NCI-H345 (cell line): ENCODE results near the gene PTPN22.

ENCODE experiments used
- DNase-seq: peaks from one replicate; lab custom pipeline; 2025; lab: John Stamatoyannopoulos, UW

The PTPN22 gene

DNA sequence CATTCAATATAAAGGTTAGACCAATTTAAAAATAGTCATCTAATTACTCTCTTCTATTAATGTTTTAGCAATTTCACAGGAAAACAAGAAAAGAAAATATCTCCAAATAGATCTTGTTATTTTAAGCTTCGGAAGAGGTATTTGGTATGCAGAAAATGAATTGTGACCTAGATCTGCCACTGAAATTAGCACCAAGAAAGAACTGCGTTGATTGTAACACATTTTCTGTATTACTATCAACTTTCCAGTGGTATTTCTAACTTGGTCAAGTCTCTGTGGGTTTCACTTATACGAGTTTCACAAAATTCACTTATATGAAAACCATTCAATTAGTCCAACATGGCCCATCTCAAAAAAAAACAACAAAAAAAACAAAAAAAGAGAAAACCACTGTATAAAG, 71.0 kb downstream of the PTPN22 start:
- no peak for DNase-seq

DNA sequence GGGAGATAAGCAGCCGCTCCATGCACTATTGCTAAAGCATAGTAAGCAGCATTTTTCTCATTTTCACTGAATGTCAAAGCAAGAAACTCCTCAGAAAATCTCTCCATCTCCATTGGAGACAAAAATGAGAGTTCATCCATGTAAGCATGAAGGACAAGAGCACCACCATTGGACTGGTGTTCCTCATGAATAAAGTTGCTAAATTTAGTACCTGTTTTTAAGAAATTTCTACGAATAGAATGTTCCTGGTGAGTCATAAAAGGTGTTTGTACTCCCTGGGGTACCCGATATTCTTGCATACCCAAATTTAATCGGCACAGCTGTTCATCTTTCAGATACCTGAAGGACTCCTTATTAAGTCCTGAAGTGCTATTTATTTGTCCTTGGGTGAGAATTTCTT, 74.0 kb downstream of the PTPN22 start:
- DNase-seq = no peak

DNA sequence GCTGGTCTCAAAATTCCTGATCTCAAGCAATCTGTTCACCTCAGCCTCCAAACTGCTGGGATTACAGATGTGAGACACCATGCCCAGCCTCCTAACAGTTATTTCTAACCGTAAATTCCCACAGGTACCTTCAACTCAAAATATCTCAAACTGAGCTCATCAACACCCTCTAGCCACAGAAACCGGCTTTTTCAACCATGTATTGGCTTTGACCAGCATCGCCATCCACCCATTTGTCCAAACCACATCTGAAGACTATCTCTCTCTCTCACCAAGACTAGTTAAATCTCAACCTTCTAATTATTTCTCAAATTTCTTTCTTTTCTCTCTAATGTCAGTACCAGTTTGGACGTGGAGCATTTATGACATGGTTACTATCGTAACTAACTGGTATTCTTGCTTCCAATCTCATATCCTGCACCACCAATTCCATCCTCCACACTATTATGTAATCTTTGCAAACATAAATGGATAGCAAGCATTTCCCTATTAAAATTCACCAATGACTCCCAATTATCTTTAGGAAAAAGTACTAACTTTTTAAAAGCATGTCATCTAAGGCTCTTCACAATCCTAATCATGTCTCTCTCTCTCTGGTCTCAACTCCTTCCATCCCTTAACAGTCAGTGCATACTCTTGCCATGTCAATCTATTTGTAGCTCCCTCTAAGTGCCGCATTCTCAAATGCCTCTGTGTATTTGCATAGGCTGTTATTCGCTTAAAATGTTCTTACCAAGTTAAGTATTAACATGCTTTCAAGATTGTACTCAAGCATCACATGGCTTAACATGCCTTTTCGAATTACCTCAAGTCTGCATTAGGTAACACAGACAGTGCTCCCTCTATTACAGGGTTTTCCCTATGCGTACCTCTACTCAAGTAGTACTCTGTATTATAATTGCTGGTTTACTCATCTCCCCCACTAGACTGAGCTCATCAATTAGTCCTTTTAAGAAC, 77.4 kb downstream of the PTPN22 start:
- DNase-seq = no peak

DNA sequence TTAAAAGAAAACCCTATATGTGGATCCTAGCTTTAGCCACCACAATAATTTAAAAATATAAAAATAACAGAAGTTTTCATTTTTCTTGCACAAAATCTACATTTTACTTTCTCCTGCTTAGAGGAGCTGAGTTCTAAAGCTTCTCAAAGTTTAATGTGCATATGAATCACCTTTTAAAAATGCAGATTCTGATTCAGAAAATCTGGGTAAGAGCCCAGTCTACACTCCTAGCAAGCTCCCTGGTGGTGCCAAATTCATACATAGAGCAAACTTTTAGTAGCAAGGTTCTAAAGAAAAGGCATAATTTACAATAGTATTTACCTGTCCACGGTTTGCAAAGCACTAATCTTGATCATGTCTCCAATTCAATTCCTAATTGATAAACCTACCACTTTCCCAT, 78.5 kb downstream of the PTPN22 start:
- DNase-seq = no peak

DNA sequence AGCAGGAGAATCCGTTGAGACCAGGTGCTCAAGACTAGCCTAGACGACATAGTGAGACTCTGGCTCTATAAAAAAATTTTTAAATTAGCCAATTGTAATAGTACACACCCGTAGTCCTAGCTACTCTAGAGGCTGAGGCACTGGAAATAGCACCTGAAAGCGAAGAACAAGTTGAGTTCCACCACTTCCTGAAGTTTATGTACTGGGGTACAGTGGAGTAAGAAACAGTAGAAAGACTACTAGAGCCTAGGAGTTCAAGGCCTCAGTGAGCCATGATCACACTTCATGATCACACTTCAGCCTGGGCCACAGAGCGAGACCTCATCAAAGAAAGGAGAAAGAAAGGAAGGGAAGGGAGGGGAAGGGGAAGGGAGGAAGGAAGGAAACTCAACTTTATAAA, 79.0 kb downstream of the PTPN22 start:
- DNase-seq = no peak

DNA sequence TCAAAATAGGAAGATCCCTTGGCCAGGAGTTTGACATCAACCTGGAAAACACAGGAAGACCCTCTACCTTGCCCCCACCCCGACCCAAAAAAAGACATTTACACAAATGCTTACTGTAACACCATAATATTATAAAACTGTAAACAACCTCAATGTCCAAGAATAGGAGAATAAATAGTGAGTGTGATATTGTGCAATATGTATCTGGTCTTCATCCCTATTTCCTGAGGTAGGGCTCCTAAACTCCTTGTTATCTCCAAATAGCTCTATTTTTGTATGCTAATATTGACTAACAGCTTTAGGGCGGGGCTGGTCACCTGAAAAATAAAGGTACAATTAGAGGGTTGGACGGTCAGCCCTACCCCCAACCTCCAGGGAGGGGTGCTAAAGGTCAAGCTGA, 82.7 kb downstream of the PTPN22 start:
- no peak for DNase-seq

DNA sequence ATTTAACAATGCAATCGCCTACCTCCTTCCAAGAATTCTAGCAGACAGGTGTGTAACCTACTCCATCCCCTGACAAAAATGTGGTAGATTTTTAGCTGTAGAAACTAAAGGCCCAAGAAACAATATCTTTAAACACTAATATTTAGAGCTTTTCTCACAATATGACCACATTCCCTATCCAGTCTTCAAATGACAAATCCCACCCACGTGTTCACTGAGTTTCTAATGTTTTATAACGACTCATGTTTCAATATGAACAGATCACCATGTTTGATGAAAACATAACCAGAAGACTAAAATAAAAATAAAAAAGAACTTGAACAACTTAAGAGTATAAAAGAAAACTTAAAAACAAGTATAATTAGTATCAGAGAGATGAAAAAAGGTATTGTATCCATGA, 83.8 kb downstream of the PTPN22 start:
- no peak for DNase-seq

DNA sequence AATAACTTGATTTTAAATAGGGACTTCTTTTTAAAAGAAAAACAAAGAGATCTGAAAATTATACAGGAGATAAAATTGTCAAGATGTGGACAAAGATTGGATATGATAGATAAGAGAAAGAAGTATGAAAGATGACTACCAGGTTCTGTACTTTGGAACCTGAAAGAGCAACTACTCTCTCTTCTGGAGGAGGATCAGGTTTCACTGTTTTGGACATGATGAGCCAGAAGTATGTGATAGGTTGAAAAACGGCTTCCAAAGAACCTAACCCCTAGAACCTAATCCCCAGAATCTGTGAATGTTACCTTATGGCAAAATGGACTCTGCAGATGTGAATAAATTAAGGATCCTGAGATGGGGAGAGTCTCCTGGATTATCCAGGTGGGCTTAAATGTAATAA, 85.4 kb downstream of the PTPN22 start:
- DNase-seq = no peak

DNA sequence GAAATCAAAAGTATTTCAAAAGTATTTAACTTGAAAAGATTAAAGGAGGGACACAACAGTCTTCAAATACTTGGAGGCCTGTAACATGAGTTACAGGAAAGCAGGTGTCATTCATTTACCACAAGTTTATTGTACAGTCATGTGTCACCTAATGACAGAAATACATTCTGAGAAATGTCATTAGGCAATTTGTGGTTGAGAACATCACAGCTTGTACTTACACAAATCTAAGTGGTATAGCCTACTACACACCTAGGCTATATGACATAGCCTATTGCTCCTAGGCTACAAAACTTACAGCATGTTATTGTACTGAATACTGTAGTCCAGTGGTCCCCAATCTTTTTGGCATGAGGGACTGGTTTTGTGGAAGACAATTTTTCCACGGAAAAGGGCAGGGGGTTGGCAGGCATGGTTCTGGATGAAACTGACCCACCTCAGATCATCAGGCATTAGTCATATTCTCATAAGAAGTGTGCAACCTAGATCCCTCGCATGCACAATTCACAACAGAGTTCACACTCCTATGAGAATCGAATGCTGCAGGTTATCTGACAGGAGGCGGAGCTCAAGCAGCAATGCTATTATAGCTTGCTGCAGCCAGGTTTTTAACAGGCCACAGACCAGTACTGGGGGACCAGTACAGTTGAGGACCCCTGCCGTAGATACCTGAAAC, 87.3 kb downstream of the PTPN22 start:
- no peak for DNase-seq

DNA sequence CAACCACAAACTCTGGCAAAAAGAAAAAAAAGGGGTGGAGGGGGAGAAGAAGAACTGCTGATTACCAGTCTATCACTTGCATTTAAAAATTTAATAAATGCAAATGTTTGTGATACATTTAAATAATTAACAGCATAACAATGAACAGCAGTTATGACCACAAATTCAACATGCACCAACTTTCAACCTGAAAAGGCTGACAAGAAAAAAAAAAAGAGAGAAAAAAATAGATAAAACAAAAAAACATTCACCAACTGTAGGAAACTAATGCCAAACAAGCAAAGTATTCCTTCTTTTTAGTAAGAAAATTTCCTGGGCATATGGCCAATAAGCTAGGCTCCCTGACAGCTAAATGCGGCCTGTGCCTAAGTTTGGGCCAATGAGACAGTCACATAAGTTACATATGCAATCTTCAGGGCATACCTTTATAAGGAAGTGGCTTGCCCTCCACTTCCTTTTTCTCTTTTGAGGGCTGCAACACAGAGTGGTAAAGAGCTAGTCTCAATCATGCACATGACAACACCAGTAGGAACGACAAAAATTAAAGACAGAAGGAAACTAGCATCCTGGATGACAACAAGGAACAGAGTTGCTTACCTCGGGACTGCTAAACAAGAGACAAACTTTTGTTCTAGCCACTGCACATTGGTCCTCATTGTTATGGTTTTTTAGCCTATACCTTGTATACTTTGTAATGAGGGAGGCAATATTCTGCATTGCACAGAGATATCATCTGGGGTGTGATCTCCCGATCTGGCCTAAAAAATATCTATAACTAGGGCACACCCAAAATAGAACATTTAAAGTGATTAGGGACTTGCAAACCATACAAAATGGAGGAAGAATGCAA, 88.0 kb downstream of the PTPN22 start:
- no peak for DNase-seq

DNA sequence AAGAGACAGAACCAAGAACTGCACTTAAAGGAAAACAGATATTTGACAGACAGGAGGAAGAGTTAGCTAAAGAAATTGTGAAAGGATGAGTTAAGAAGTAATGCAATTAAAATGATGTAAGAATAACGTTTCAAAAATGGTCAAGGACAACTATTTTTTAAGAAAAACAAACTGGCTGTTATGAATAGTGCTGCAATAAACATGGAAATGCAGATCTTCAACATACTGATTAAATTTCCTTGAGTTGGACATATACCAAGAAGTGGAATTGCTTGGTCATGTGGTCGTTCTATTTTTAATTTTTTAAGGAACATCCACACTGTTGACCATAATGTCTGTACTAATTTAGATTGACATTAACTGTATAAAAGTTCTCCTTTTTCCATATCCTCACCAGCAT, 89.1 kb downstream of the PTPN22 start:
- DNase-seq = no peak

DNA sequence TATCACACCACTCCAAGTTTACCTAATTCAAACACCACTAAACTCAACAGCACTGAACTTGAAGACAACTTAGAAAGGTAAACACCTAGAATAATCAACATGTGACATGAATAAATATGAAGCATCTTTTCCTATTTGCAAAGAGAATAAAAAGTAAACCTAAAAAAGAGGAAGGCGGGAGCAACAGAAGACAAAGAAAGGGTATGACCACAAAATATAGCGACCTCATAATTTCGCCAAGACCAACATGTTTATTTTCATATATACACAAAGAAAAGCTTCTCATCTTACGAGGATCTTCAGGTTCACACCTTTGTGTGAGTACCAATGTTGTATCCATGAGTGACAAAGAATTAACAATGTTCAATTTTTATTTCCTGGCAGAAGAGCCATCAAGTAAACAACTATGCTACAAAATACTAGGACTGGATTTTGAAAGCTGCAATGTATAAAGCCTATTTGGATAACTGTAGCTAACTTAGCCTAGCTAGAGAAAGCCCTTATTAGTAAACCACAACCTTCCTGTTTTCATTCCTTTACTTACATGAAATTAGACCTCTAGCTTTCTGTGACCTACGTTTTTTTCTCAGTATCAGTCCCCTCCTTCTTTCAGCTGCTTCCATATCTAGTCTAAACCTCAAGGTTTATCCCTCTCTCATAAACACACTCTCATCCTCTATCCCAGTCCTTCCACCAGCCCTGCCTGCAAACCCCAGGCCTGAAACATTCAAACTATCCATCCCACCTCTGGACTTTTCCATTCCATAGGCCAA, 91.0 kb downstream of the PTPN22 start:
- no peak for DNase-seq

DNA sequence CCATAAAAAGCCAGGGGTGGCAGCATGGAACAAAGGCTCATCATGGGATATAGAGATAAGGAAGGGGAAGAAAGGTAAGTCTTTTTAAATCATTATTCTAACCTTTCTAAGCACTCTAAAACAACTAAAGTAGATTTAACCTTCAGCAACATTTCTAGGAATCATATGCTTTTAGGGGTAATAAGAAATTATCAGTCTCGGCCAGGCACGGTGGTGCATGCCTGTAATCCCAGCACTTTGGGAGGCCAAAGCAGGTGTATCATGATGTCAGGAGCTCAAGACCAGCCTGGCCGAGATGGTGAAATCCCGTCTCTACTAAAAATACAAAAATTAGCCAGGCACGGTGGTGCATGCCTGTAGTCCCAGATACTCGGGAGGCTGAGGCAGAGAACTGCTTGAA, 92.0 kb downstream of the PTPN22 start:
- no peak for DNase-seq

DNA sequence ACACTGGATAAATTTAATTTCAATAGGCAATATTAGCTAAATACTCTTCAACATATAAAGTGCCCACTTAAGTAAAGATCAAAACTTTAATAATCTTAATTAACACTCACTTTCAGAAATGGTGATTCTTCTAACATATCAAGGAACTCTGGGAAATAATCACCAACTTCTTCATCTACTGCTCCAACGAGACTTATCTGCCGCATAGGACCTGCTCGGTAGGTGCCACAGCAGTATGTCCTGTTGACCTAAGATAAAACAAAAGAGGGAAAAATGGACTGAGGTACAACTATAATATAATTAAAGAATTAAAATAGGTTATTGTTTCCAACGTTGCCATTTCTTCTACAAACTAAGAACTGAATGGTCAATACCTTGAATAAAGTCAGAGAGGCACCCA, 94.0 kb downstream of the PTPN22 start:
- no peak for DNase-seq

DNA sequence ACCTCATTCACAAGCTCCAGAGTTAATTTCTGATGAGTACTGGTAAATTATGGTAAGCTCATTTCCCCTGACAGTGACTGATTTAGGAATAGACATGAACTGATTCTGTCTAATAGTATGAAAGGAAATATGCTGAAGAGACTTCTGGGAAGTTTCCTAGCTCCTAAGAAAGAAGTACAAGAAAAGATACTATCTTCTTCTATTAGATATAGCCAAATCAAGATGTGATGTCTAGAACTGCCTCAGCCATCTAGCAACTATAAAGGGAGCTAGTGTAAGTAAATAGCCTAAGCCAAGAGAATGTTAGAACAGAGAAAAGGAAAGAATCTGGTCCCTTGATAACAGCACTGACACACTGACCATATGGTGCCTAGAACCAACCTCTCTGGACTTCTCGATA, 101.5 kb downstream of the PTPN22 start:
- no peak for DNase-seq

DNA sequence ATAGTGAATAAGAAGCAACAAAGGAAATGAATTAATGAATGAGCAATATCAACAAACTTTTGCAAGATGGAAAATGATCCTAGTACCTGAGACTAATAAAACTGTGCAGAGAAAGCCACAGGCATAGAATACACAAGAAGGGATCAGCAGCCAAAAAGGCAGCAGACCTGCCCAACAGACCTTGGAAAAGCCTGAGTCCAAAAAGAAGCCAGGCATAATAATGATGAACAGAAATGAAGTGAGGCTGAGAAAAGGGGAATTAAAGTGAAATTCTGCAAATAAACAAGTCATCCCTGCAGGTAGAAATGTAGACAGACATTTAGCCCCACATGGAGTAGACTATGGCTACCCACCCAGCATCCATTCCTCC, 101.9 kb downstream of the PTPN22 start:
- DNase-seq = no peak

DNA sequence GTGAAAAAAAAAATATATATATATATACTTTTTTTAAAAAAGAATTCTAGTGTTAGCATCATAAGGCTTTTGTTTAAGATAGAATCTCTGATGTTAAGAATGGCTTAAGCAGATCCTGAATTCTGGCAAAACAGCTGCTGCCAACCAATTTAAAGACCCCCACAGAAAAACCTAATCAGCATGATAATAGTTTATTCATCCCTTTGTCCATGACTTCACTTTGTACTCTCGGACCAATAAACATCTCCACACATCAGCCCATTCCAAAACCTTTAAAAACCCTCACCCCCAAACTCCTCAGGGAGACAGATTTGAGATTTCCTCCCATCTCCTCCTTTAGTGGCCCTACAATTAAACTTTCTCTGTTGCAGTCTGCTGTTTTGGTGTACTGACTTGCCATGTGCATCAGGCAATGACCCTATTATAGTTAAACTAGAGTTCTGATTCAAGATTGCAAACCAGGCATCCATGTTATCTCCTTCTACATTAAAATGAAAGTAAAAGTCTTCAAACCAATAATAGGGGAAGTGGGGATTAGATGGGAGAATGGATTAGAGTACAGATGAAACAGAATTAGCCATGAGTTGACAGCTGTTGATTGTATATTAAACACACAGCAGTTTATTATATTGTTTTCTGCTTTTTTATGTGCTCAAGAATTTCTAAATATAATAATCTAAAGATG, 102.5 kb downstream of the PTPN22 start:
- DNase-seq = no peak

DNA sequence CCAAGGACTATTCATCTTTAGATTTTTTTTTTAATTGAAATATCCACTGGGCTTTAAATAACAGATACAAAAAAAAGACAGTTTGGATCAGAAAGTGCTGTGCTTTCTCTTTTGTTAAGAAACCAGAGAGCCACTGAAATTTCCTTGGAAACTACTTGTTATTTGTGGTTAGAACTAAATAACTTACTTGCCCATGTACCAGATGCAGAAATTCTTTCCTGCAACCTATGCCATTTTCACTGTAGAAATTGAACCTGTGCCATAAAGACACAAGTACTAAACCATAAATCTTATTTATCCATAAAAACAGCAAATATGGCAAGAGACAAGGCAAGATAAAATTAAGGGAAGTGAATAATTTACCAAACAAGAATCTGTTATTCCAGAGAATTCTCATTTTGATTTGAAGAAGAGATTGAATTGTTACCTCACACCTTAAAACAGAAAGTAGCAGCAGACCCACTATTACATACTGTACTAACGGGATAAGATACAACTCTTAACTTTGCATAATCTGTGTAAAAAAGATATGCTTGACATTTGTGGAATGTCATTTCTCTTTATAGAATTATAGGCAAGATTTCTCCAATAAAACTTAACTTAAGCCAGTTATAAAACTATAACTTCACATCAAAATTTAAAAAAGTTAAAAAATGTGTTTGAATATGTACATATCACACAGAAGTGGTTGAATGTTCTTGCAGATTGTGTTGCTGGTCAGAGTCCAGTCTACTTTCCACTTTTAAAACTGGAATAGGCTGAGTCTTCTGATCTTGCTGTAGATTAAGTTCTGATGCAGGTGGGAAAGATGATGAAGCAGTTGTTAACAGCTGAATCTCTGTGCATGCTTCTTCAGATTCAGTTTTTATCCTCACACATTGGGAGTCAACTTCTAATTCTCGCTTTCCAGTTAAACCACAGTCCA, 105.9 kb downstream of the PTPN22 start:
- DNase-seq = no peak
